Upper lobe of left lung (tissue), 6 donors: ENCODE measurements around the gene APBB2. TPM values are rescaled to one million over a fixed set of nuclear protein-coding genes. Genes with fewer than 3 reads are reported as not detected.

Source experiments
- ATAC-seq, 2 donors: fragments of 200-7000 bp; cut with Tn5 transposase; one replicate each; pipeline ENCODE4 v1.9.1; 2022; ENCODE audit warnings: mild to moderate bottlenecking in 2 of 2, moderate library complexity in 2 of 2; ENCODE audit not compliant: low FRiP score in 2 of 2
- DNase-seq, 2 donors: peaks; one replicate each; pipeline ENCODE4 v3.0.0-alpha.2; 2019 to 2020
- H3K27ac ChIP-seq, 4 donors: fragments of 200-600 bp; sonication (generic); one replicate each; pipeline ENCODE4 v1.5.1; 2016 to 2019
- H3K27me3 ChIP-seq, 4 donors: fragments of 200-600 bp; sonication (generic); one replicate each; pipeline ENCODE4 v1.5.1; 2017 to 2019
- H3K36me3 ChIP-seq, 4 donors: fragments of 200-600 bp; sonication (generic); one replicate each; pipeline ENCODE4 v1.5.1; 2016 to 2019
- H3K4me1 ChIP-seq, 4 donors: fragments of 200-600 bp; sonication (generic); one replicate each; pipeline ENCODE4 v1.5.1; 2018 to 2019
- H3K4me3 ChIP-seq, 4 donors: fragments of 200-600 bp; sonication (generic); one replicate each; pipeline ENCODE4 v1.5.1; 2017 to 2019; ENCODE audit warnings: mild to moderate bottlenecking in 2 of 4, moderate library complexity in 1 of 4
- H3K9me3 ChIP-seq, 4 donors: fragments of 200-600 bp; sonication (generic); one replicate each; pipeline ENCODE4 v1.5.1; 2018 to 2019
- CTCF ChIP-seq, 6 experiments: fragments of 450-650 bp in 4 of 6; fragments of 200-600 bp in 2 of 6; sonication (generic) in 2 of 6; IDR thresholded peaks; one replicate each; pipeline ENCODE4 v1.5.1; 2016 to 2019; ENCODE audit warnings: antibody characterized with exemption in 6 of 6
- EP300 ChIP-seq, 4 donors: sonication (generic); formaldehyde crosslinking; IDR thresholded peaks; one replicate each; pipeline ENCODE4 v1.5.1; 2017; ENCODE audit warnings: antibody characterized with exemption in 4 of 4, control low read depth in 2 of 4
- POLR2A ChIP-seq, 4 donors: fragments of 450-650 bp; IDR thresholded peaks; one replicate each; pipeline ENCODE4 v1.5.1; 2016 to 2017; ENCODE audit warnings: antibody characterized with exemption in 4 of 4, mild to moderate bottlenecking in 2 of 4
- POLR2AphosphoS5 ChIP-seq, 2 donors: sonication (generic); formaldehyde crosslinking; IDR thresholded peaks; one replicate each; pipeline ENCODE4 v1.5.1; 2017; ENCODE audit warnings: antibody characterized with exemption in 2 of 2
- WGBS, 2 donors: methylation state at CpG; one replicate each; pipeline ENCODE4 v1.1.5; 2017 to 2018; 5-methylcytosine and 5-hydroxymethylcytosine counted together
- total RNA-seq, 6 donors: library from RNA; depleted of rRNA in 4 of 6; stranded (reverse); fragments of >200 nt in 4 of 6; gene quantifications; one replicate each; pipeline versions ENCODE4 v1.1.0 to v1.2.1, GENCODE V29; 2016 to 2021
- donor health status: DM: no; HTN: no; CAD: no; lungs with moderate emphysema.
- donor health status: DM: no; HTN: yes; CAD: no; lungs with severe emphysema.

Gene APBB2
- total RNA-seq, 6 donors from 2014 or later: 69.5 to 168 (median 102) TPM

GRCh38 chr4:41232406-41232805 lies 18.1 kb upstream of the APBB2 start:
- Histone ChIP-seq H3K27ac (no peak overlapping the region), H3K27me3 (no peaks in the 10 kb centered on the region), H3K36me3 (no peaks in the 10 kb centered on the region), H3K9me3 (no peaks in the 10 kb centered on the region), H3K4me3 (no peak overlapping the region), H3K4me1 (no peaks in the 10 kb centered on the region)
- WGBS, 2 donors: 56 to 78% methylated on average over 5 of the region's 5 CpGs
- TF ChIP-seq EP300 (IDR thresholded peaks at IDR 0.05): no peak
- no peak for TF ChIP-seq POLR2AphosphoS5 (IDR thresholded peaks at IDR 0.05)
- TF ChIP-seq CTCF (IDR thresholded peaks at IDR 0.05): no peak
- ATAC-seq (no peak), DNase-seq (no peak)

- no peaks in the 10 kb centered on the region for H3K4me1 ChIP-seq
- H3K36me3 ChIP-seq: no peaks in the 10 kb centered on the region
- H3K9me3 ChIP-seq: no peaks in the 10 kb centered on the region
- 78 to 81% methylated on average over 4 of the region's 4 CpGs for WGBS, 2 donors
- no peak overlapping the region for H3K4me3 ChIP-seq
- ATAC-seq: no peak
- TF ChIP-seq EP300 (IDR thresholded peaks at IDR 0.05) (no peak), POLR2A (IDR thresholded peaks at IDR 0.05) (no peak), POLR2AphosphoS5 (IDR thresholded peaks at IDR 0.05) (no peak), CTCF (IDR thresholded peaks at IDR 0.05) (no peak)
- DNase-seq: no peak
- no peak overlapping the region for H3K27ac ChIP-seq
- H3K27me3 ChIP-seq: no peaks in the 10 kb centered on the region
Measured at GRCh38 chr4:41227902-41228301, 13.6 kb upstream of the APBB2 start.

GRCh38 chr4:41221850-41222645 lies 7.7 kb upstream of the APBB2 start:
- TF ChIP-seq POLR2A (IDR thresholded peaks at IDR 0.05) (no peak), POLR2AphosphoS5 (IDR thresholded peaks at IDR 0.05) (no peak), CTCF (IDR thresholded peaks at IDR 0.05) (no peak), EP300 (IDR thresholded peaks at IDR 0.05) (no peak)
- no peaks in the 10 kb centered on the region for H3K27me3 ChIP-seq
- 93% methylated on average over 4 of the region's 4 CpGs for WGBS, 2 donors

GRCh38 chr4:41219421-41219950 lies 5.1 kb upstream of the APBB2 start:
- Histone ChIP-seq H3K9me3 (no peaks in the 10 kb centered on the region), H3K4me3 (no peak overlapping the region), H3K36me3 (no peaks in the 10 kb centered on the region), H3K4me1 (peaks cover 8 to 24% (median 14%) of the 10 kb centered on the region in 4 donors), H3K27me3 (no peaks in the 10 kb centered on the region), H3K27ac (no peak overlapping the region)
- DNase-seq: no peak
- TF ChIP-seq POLR2A (IDR thresholded peaks at IDR 0.05) (no peak), POLR2AphosphoS5 (IDR thresholded peaks at IDR 0.05) (no peak), EP300 (IDR thresholded peaks at IDR 0.05) (no peak), CTCF (IDR thresholded peaks at IDR 0.05) (no peak)
- no peak for ATAC-seq
- 76 to 84% methylated on average over 3 of the region's 3 CpGs for WGBS, 2 donors

More at GRCh38 chr4:41221850-41222645, 7.7 kb upstream of the APBB2 start:
- Histone ChIP-seq H3K36me3 (no peaks in the 10 kb centered on the region), H3K27ac (no peak overlapping the region), H3K4me3 (no peak overlapping the region), H3K4me1 (peaks cover 0 to 3% (median 0%) of the 10 kb centered on the region in 4 donors), H3K9me3 (no peaks in the 10 kb centered on the region)
- ATAC-seq (no peak), DNase-seq (no peak)
